ENCODE data around the gene CSNK2A3. TPM values are rescaled to one million over a fixed set of nuclear protein-coding genes. Genes with fewer than 3 reads are reported as not detected.
A peak's percentile ranks its signal among the peaks of the same experiment; 100 is the strongest.

The CSNK2A3 gene
- total RNA-seq, 1 experiment from 2014 or later: 1.7 TPM

GRCh38 chr11:11320825-11321224, 32.2 kb downstream of the CSNK2A3 start:
- no peak overlapping the region for H3K18ac ChIP-seq (ENCODE audit: insufficient read length, low read depth, low read length)
- H2BK12ac ChIP-seq (ENCODE audit: insufficient read length, low read depth, low read length): no peak overlapping the region
- no peak overlapping the region for H2BK20ac ChIP-seq (ENCODE audit: low read depth, low read length, poor library complexity, severe bottlenecking)
- no peak overlapping the region for H2AFZ ChIP-seq (ENCODE audit: low read length)
- H4K91ac ChIP-seq (ENCODE audit: insufficient read length, low read depth, low read length): no peak overlapping the region
- no peak overlapping the region for H2AK5ac ChIP-seq (ENCODE audit: insufficient read length, low read length)
- no peaks in the 10 kb centered on the region for H3K9me3 ChIP-seq (ENCODE audit: control insufficient read depth, low read depth, low read length)
- no peak overlapping the region for H3K27ac ChIP-seq (ENCODE audit: insufficient read length, low read depth, low read length)
- H3K79me2 ChIP-seq (ENCODE audit: insufficient read depth, low read length): no peaks in the 10 kb centered on the region
- no peaks in the 10 kb centered on the region for H3K27me3 ChIP-seq (ENCODE audit: insufficient read depth, low read length)
- no peak overlapping the region for H4K8ac ChIP-seq (replicated peaks; ENCODE audit: insufficient read length, low read depth, low read length)
- H3K56ac ChIP-seq (ENCODE audit: insufficient read length, low read depth, low read length): no peak overlapping the region
- H3K9me3 Mint-ChIP-seq: no peaks in the 10 kb centered on the region
- H3K23me2 ChIP-seq (ENCODE audit: insufficient read length, low read depth, low read length, poor library complexity, severe bottlenecking): no peaks in the 10 kb centered on the region
- H3K79me1 ChIP-seq (ENCODE audit: insufficient read depth, low read depth, low read length, poor library complexity, severe bottlenecking): no peaks in the 10 kb centered on the region
- no CpG with 5 or more reads among the region's 2 CpGs for WGBS (ENCODE audit: extremely low coverage, insufficient read length, low lambda C conversion rate)
- H3K9ac ChIP-seq (ENCODE audit: extremely low read depth, insufficient read length, low read length): no peak overlapping the region
- no peak overlapping the region for H3K4me2 ChIP-seq (ENCODE audit: insufficient read depth, insufficient read length, low read length)
- no peaks in the 10 kb centered on the region for H3K4me1 ChIP-seq (ENCODE audit: insufficient read depth, low read length)
- no peak overlapping the region for H3K23ac ChIP-seq (ENCODE audit: insufficient read length, low read depth, low read length)
- H2BK120ac ChIP-seq (ENCODE audit: low read depth, low read length, poor library complexity, severe bottlenecking): no peak overlapping the region
- H4K20me1 ChIP-seq (ENCODE audit: control insufficient read depth, insufficient read depth, insufficient read length): no peaks in the 10 kb centered on the region
- no peak overlapping the region for H3K4ac ChIP-seq (ENCODE audit: low read depth, low read length)
- H4K5ac ChIP-seq (ENCODE audit: insufficient read length, low read depth, low read length): no peak overlapping the region
- no peak overlapping the region for H3K4me3 Mint-ChIP-seq
- peak overlapping the region; percentile 56; the same call in 1 of the 2 replicates for H3K14ac ChIP-seq (ENCODE audit: insufficient read depth, low read length)
- H2BK15ac ChIP-seq (ENCODE audit: low read depth, low read length): no peak overlapping the region
- H3K36me3 Mint-ChIP-seq (ENCODE audit: insufficient read depth in 1 of 3, low read depth in 3 of 3): peaks cover 0 to 3% (median 2%) of the 10 kb centered on the region in 3 experiments; a peak in 5 of 7 replicates
- H2BK5ac ChIP-seq (ENCODE audit: insufficient read length, low read length): no peak overlapping the region
- no peak overlapping the region for H3K27ac Mint-ChIP-seq
- H3K27me3 Mint-ChIP-seq (ENCODE audit: low read depth): no peaks in the 10 kb centered on the region; the same call in 1 of the 2 replicates
- no peak overlapping the region for H3T11ph ChIP-seq (ENCODE audit: low read length)
- TF ChIP-seq CTCF (conservative IDR thresholded peaks at IDR 0.05): no peak
- DNase-seq: no peak
- H3K4me1 Mint-ChIP-seq: no peaks in the 10 kb centered on the region

Measured in H9 (cell line).